Stimulated activated CD8-positive, alpha-beta memory T cell treated with anti-CD3 and anti-CD28 coated beads, Interleukin-12 subunit alpha, Interleukin-12 subunit beta, amount 100 ng/mL, for 1 hour (primary cell): ENCODE data around the gene EREG.
"Not testable (repeated sequence)": the region's sequence is repeated elsewhere in the genome, so short reads cannot be mapped to it uniquely, and the experiment has no call there.

Experiments used
- DNase-seq: peaks from one replicate; pipeline ENCODE4 v3.0.0-alpha.2; 2020; ENCODE audit warnings: low read depth

Gene EREG

GRCh38 chr4:74390677-74391076 is 25.7 kb downstream of the EREG start:
- DNase-seq: no peak

DNA sequence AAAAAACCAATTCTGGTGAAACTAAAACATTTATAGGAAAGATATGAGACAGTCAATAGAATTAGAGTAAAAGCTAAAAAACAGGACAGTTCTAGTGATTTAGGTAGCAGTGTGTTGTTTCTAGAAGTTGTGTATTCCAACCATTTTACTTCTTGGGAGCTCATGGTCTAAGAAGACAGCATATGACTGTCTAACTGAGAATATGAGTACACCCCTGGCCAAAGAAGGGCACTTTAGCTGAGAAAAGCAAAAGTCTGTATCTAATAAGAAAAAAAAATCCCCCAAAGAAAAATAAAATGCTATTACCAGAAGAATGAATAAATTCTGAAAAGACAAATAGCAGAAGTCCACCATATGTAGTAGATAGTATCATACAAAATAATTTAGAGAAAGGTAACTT is 26.4 kb downstream of the EREG start:
- no peak for DNase-seq

- DNase-seq: no peak
Measured at GRCh38 chr4:74391890-74392475, 27.0 kb downstream of the EREG start.

DNA sequence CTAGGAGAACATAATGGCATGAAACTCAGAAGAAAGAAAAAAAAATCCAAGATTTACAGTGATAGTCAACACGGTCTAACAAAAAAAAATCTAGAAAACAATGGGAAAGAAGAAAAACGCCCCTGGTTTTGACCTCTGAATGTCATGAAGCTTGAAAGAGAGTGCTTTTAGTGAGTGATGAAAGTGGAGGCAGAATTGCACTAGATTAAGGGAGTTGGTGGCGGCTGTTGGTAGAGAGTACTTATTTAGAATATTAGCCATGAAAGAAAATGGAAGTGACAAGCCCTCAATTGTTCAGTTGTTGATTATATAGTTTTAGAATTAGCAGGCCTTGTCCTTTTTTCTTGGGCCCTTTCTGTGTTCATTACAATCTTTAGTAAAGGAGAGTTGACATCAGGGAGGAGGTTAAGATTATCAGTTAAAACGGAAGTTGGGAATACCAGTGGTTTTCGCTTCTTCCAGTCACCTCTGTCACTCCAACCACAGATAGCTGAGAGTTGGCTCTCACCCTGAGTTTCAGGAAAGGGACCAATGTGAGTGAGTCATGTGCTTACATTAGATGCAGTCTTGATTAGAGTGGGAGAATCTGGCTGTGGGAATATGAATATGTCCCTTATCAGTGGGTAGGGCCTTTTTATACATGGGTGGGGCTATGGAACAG is 29.7 kb downstream of the EREG start:
- no peak for DNase-seq

- no peak for DNase-seq
Measured at GRCh38 chr4:74395633-74396032, 30.7 kb downstream of the EREG start.

DNA sequence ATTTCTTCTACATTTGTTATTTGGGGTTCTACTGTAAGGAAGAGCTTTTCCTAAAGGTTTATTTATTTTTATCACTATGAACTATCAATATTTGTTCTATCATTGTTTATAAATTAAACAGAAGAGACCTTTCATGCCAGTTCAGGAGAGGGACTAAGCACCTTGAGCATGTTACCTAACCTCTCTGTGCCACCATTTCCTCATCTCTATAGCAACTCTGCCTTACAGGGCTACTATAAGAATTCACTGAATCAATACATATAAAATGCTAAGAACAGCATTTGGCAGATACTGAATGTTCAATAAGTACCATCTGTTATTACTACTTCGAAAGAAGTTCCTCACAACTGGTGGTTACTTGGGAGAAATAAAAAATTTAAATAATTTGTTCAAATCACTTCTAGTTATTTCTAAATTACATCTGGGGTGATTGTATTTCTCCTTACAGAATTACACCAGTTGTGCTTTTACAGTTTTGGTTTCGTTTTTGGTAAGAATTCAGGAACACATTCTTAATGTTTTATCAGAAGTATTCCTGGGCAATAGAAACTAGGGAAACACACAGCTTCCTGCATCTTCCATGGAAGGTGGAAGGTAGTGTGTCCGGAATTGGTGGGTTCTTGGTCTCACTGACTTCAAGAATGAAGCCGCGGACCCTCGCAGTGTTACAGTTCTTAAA is 32.9 kb downstream of the EREG start:
- DNase-seq: no peak

- not testable (repeated sequence) for DNase-seq
Measured at GRCh38 chr4:74398894-74399589, 34.1 kb downstream of the EREG start.

GRCh38 chr4:74400395-74400794 is 35.5 kb downstream of the EREG start:
- DNase-seq: no peak

DNA sequence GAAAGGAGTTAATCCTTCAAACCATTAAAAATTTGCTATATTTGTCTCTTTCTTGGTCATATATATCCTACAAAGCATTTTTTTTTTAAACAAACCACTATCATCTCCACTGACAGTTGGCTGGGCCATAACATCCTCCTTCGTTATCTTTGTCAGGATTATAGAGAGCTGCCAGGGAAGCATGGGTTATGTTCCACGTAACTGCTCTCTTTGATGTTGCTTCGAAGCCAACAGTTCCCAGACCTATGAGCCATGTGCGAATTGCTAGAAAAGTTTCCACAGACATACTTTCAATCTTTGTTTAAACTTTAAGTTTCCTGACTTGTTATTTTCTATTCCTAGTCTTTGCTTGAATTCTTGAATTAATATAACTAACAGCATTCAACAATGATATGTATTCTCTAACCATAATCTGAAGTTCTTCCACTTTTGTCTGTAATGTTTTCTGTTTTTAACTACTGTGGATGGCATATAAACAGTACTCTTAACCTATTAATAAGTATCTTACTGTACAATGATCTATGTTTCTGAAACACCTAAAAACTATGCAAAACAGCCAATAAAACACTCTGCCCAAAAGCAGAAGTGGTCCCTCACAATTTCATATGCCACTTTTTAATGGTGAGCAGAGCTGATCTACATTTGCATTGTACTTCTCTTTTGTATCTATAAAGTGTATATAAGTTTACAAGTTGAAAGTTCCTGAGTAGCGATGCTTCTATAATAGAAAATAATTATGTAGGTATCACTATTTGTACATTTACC is 37.9 kb downstream of the EREG start:
- DNase-seq: no peak

DNA sequence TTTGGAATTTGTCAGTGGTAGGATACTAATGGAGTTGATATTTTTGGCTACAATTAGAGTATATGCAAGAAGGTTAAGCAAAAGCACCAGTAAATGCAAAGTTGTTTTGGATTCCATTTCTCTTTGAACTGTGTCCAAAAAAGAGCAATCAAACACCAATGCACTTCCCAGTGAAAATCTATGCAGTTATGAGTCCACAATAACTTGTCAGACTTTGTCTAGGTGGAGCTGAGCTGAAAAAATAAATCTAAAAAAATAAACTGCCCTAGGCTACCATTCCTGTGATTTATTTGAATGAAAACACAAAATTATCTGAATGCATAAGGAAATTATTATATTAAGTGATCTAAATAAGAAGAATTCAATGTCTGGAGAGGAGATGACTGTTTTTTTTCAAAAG is 42.9 kb downstream of the EREG start:
- no peak for DNase-seq

DNA sequence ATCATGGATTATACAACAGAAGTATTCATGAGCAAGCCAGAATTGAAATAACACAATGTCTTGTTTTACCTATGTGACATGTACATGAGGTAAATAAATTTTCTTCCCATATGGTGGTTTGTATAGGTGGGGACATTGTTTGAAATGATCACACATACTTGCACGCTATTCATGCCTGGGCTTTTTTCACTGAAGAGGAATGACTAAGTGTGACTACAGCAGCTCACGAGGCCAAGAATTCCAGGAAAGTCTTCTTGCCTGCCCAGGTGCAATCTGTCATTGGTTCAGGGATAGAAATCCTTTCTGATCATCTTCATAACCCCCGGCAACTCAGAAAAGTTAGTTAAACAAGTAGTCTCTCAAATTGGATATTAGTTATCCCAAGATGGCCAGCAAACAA is 43.7 kb downstream of the EREG start:
- DNase-seq: no peak

GRCh38 chr4:74410272-74410671 is 45.3 kb downstream of the EREG start:
- DNase-seq: no peak

GRCh38 chr4:74412225-74412624 is 47.3 kb downstream of the EREG start:
- no peak for DNase-seq

DNA sequence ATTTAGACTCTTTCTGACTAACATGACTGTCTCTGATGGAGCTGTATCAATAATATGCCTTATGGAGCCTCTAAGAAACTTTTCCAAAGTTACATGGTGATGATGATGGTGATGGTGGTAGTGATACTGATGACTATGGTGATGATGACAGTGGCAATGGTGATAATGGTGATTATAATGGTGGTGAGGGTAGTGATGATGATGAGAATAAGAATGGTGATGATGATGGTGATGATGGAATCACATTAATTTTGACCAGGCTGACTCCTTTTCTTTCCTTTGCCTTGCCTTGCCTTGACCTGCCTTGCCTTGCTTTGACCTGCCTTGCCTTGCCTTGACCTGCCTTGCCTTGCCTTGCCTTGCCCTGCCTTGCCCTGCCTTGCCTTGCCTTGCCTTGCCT is 48.3 kb downstream of the EREG start:
- DNase-seq: no peak

DNA sequence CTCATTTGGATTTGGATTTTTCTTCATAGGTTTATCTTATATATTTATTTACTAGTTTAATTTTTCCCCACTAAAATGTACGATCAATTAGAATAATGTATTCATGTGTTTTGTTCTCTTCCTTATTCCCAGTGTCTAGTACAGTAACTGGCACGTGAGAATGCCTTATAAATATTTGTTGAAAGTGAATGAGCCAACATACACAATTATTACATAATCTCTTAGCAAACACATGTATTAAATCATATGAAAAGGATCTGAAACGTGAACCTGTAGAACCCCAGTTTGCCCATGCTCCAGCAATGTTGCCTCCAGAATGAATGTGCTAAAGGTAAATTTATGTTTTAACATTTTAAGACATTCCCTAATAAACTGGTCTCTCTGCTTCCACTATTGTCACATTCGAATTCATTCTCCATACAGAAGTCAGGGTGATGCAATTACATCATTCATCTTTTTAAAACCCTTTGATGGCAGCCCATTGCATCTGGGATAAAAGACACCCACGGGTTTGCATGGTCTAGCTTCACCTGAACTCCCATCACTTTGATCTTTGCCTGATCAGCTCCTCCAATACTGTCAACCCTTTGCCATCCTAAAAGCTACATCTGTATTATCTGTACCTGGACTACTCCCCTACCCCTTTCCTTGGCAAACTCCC is 49.3 kb downstream of the EREG start:
- no peak for DNase-seq

GRCh38 chr4:74415602-74416300 is 50.8 kb downstream of the EREG start:
- no peak for DNase-seq

DNA sequence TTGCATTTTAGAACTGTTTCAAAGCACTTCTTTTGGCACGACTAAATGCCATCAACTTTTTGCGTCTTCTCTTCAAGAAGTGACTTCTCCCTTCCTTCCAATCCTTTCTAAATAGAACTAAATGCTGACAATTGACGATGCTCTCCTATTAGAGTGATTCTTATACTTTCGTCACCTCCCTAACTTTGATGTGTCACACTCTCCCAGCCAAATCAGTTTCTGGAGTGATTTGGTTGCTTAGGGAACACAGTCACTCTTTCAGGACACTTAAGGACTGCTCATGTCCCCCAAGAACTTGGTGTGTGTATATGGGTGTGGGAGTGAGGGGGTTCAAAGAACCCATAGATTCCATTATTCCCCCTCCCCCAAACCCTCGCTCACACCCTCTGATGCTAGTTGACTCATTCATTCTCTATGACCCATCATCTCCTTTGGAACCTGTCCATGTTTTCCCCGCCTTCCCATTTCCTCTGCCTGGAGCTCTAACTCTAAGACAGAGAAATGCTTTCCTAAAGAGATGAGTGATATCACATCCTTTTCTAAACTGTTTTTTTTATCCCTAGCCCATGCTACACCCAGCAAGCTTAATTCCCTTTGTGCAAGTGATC is 53.2 kb downstream of the EREG start:
- DNase-seq: no peak

DNA sequence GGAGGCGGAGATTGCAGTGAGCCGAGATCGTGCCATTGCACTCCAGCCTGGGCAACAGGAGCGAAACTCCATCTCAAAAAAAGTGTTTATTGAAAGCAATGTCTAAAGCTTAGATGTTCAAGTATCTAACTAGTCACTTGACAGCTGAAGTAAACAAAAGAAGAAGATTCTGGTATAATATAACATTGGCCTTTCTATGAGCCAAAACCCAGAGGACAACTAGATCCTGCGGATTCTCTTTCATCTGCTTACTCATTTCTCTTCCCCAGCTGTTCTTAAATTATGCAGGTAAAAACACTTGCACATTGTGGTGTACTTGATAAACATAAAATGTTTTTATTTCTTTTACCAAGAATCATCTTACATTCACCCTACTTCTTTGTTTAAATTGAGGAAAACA is 55.9 kb downstream of the EREG start:
- DNase-seq: no peak

- DNase-seq: no peak
Measured at GRCh38 chr4:74423104-74423503, 58.2 kb downstream of the EREG start.

DNA sequence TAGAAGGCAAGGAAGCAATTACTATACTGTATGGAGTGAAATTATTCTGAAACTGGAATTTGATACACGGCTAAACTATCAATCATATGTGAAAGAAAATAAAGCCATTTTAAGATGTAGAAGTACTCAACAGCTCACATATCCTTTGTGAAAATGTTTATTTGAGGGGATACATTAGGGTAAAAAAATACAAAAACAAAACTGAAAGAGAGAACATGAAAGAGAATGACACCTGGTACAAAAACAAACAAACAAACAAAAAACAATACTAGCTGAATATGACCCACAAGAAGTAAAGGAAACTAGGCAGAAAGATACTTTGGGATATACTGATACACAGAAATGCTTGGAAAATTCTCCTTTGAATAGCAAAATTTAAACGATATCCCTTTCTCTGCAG is 59.2 kb downstream of the EREG start:
- no peak for DNase-seq

DNA sequence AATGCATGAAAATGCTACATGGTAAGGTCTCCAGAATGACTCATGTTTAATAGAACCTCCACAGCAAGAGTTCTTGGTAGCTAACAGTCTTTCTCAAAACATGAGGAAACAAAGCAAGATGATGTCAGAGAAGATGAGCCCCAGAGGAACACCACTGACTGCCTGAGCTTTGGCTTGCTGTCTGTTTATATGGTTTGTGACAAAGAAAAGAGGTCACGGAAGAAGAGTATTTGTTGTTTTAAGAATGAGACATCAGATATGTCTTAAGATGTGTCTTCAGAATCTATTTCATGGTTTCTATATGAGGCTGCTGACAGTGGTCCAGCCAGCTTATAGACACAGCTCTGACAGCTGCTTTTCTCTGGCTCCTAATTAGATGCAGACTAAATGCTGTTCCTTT is 61.2 kb downstream of the EREG start:
- no peak for DNase-seq
